IMR-90 (cell line): ENCODE results near the gene MADCAM1. TPM values are rescaled to one million over a fixed set of nuclear protein-coding genes. Genes with fewer than 3 reads are reported as not detected.
A peak's percentile ranks its signal among the peaks of the same experiment; 100 is the strongest.

Experiments
- ATAC-seq: fragments of 200-7000 bp; cut with Tn5 transposase; 2 replicates; pipeline ENCODE4 v1.9.1; 2020; ENCODE audit warnings: low read depth, mild to moderate bottlenecking, moderate library complexity
- BruUV-seq: library from RNA; stranded (reverse); fragments of 400-500 nt; replicated peaks from 2 replicates; lab custom pipeline; 2021; lab: Mats Ljungman, UMichigan
- CTCF ChIA-PET: fragments of 300-600 bp; formaldehyde crosslinking; extraction: SDS; loops from one replicate; lab custom pipeline; 2021; ENCODE audit warnings: antibody characterized with exemption; lab: Yijun Ruan, JAX
- POLR2A ChIA-PET: fragments of 300-600 bp; sonication (Branson Sonifier 250); formaldehyde crosslinking; loops from one replicate; lab custom pipeline; 2022; ENCODE audit warnings: antibody characterized with exemption; ENCODE audit not compliant: unreplicated experiment; lab: Charles Lee
- DNase-seq: peaks from one replicate; pipeline ENCODE4 v3.0.0; 2013
- H2AFZ ChIP-seq: replicated peaks from 2 replicates; pipeline ENCODE3; 2013; ENCODE audit warnings: low read length, mild to moderate bottlenecking; ENCODE audit not compliant: poor library complexity
- H2AK5ac ChIP-seq: 2 replicates; pipeline ENCODE4 v1.6.1; 2013; ENCODE audit warnings: low read depth, low read length, inconsistent platforms
- H2AK9ac ChIP-seq: replicated peaks from 2 replicates; pipeline ENCODE3; 2013; ENCODE audit warnings: mild to moderate bottlenecking, low read depth, low read length, moderate library complexity; ENCODE audit not compliant: poor library complexity
- H2BK120ac ChIP-seq: 2 replicates; pipeline ENCODE4 v1.6.1; 2013; ENCODE audit warnings: low read depth, low read length, inconsistent platforms
- H2BK15ac ChIP-seq: 3 replicates; pipeline ENCODE4 v1.6.1; 2013; ENCODE audit warnings: low read depth, low read length, inconsistent platforms
- H2BK20ac ChIP-seq: 2 replicates; pipeline ENCODE4 v1.6.1; 2013; ENCODE audit warnings: low read depth, mild to moderate bottlenecking, inconsistent platforms, low read length, moderate library complexity
- H2BK5ac ChIP-seq: 2 replicates; pipeline ENCODE4 v1.6.1; 2013; ENCODE audit warnings: mild to moderate bottlenecking, low read depth, low read length, inconsistent platforms; ENCODE audit not compliant: poor library complexity, severe bottlenecking
- H3K14ac ChIP-seq: replicated peaks from 2 replicates; pipeline ENCODE4 v1.6.1; 2013; ENCODE audit warnings: low read depth, low read length, inconsistent platforms
- H3K18ac ChIP-seq: 2 replicates; pipeline ENCODE4 v1.6.1; 2013; ENCODE audit warnings: low read depth, low read length, control low read depth
- H3K23ac ChIP-seq: 2 replicates; pipeline ENCODE4 v1.6.1; 2013; ENCODE audit warnings: low read depth, low read length, inconsistent platforms
- H3K27ac ChIP-seq: 2 replicates; pipeline ENCODE4 v1.5.1; 2013; ENCODE audit warnings: mild to moderate bottlenecking, control low read depth, low read length; ENCODE audit not compliant: insufficient read depth
- H3K27me3 ChIP-seq: 2 replicates; pipeline ENCODE4 v1.6.1; 2013; ENCODE audit warnings: low read length; ENCODE audit not compliant: control insufficient read depth, insufficient read depth
- H3K36me3 ChIP-seq: 2 replicates; pipeline ENCODE4 v1.6.1; 2013; ENCODE audit warnings: low read length, mixed read lengths; ENCODE audit not compliant: control insufficient read depth, insufficient read depth
- H3K4ac ChIP-seq: 2 replicates; pipeline ENCODE4 v1.6.1; 2013; ENCODE audit warnings: low read depth, low read length, inconsistent platforms
- H3K4me1 ChIP-seq: 2 replicates; pipeline ENCODE4 v1.6.1; 2013; ENCODE audit warnings: low read length, mixed read lengths; ENCODE audit not compliant: control insufficient read depth, insufficient read depth
- H3K4me2 ChIP-seq: 2 replicates; pipeline ENCODE4 v1.6.1; 2013; ENCODE audit warnings: low read depth, mild to moderate bottlenecking, control low read depth, low read length, moderate library complexity
- H3K4me3 ChIP-seq: 2 replicates; pipeline ENCODE4 v1.5.1; 2013; ENCODE audit warnings: low read depth, mild to moderate bottlenecking, control low read depth, low read length, moderate library complexity; ENCODE audit not compliant: insufficient read depth
- H3K56ac ChIP-seq: 2 replicates; pipeline ENCODE4 v1.6.1; 2013; ENCODE audit warnings: low read length, inconsistent platforms; ENCODE audit not compliant: insufficient read depth; ENCODE audit errors: extremely low read depth
- H3K79me1 ChIP-seq, 2 experiments: 2 replicates each; pipeline ENCODE4 v1.6.1; 2013; ENCODE audit warnings: low read length in 2 of 2, inconsistent platforms in 1 of 2, low read depth in 1 of 2
- H3K9ac ChIP-seq: 2 replicates; pipeline ENCODE4 v1.6.1; 2013; ENCODE audit warnings: low read depth, low read length, control low read depth
- H3K9me1 ChIP-seq: 2 replicates; pipeline ENCODE4 v1.6.1; 2013; ENCODE audit warnings: low read length, inconsistent platforms; ENCODE audit not compliant: insufficient read depth
- H3K9me3 ChIP-seq: 2 replicates; pipeline ENCODE4 v1.6.1; 2013; ENCODE audit warnings: low read length; ENCODE audit not compliant: control insufficient read depth, insufficient read depth
- H4K20me1 ChIP-seq: 2 replicates; pipeline ENCODE4 v1.6.1; 2013; ENCODE audit warnings: low read length, inconsistent platforms; ENCODE audit not compliant: insufficient read depth
- H4K5ac ChIP-seq: 2 replicates; pipeline ENCODE4 v1.6.1; 2013; ENCODE audit warnings: mild to moderate bottlenecking, low read depth, low read length, control low read depth
- H4K8ac ChIP-seq, 2 experiments: 2 replicates each; pipeline ENCODE4 v1.6.1; 2013; ENCODE audit warnings: low read depth in 2 of 2, low read length in 2 of 2, control low read depth in 1 of 2, inconsistent platforms in 1 of 2
- H4K91ac ChIP-seq: 2 replicates; pipeline ENCODE4 v1.6.1; 2013; ENCODE audit warnings: low read depth, low read length, inconsistent platforms; ENCODE audit not compliant: insufficient read depth
- POLR2A ChIP-seq: IDR thresholded peaks from 2 replicates; pipeline ENCODE4 v1.6.1; 2012; ENCODE audit warnings: mild to moderate bottlenecking, low read depth, low read length
- RCOR1 ChIP-seq: IDR thresholded peaks from 2 replicates; pipeline ENCODE4 v1.6.1; 2012; ENCODE audit warnings: mild to moderate bottlenecking, low read length, improper control_type of control experiment; ENCODE audit not compliant: insufficient replicate concordance
- WGBS, 2 experiments: methylation state at CpG; one replicate each; pipeline versions ENCODE4 v1.1.5 to v1.1.7; 2013; ENCODE audit warnings: missing lambda C conversion rate in 2 of 2; ENCODE audit not compliant: insufficient read length in 1 of 2; ENCODE audit errors: extremely low coverage in 2 of 2; 5-methylcytosine and 5-hydroxymethylcytosine counted together
- dilution Hi-C: fragments of 300-500 bp; cut with HindIII; formaldehyde crosslinking; loops from one replicate; pipeline ENCODE4 v1.14.3; 2018; ENCODE audit warnings: low sequenced_read_pairs; ENCODE audit not compliant: unreplicated experiment
- in situ Hi-C: fragments of 300-500 bp; cut with MboI; formaldehyde crosslinking; loops from 3 replicates; pipeline ENCODE4 v1.14.3; 2019; ENCODE audit warnings: low sequenced_read_pairs, inconsistent platforms, mixed read lengths
- intact Hi-C: fragments of 100-400 bp; cut with micrococcal nuclease; formaldehyde crosslinking; loops from 2 replicates; pipeline ENCODE4 v1.10.0; 2022
- polyA plus RNA-seq, 3 experiments: library from polyadenylated mRNA; depleted of rRNA; stranded (reverse); fragments of >200 nt; gene quantifications; 2 replicates each; pipeline ENCODE4 v1.2.3, GENCODE V29; 2012; ENCODE audit warnings: low replicate concordance in 1 of 3
- total RNA-seq: library from RNA; depleted of rRNA; stranded (reverse); fragments of >200 nt; gene quantifications from 2 replicates; pipeline ENCODE4 v1.2.3, GENCODE V29; 2012

MADCAM1 gene
- total and polyA plus RNA-seq, 2 of the 4 experiments (the other 2 are of a cell fraction) = 0.24 TPM; not detected in 1

DNA sequence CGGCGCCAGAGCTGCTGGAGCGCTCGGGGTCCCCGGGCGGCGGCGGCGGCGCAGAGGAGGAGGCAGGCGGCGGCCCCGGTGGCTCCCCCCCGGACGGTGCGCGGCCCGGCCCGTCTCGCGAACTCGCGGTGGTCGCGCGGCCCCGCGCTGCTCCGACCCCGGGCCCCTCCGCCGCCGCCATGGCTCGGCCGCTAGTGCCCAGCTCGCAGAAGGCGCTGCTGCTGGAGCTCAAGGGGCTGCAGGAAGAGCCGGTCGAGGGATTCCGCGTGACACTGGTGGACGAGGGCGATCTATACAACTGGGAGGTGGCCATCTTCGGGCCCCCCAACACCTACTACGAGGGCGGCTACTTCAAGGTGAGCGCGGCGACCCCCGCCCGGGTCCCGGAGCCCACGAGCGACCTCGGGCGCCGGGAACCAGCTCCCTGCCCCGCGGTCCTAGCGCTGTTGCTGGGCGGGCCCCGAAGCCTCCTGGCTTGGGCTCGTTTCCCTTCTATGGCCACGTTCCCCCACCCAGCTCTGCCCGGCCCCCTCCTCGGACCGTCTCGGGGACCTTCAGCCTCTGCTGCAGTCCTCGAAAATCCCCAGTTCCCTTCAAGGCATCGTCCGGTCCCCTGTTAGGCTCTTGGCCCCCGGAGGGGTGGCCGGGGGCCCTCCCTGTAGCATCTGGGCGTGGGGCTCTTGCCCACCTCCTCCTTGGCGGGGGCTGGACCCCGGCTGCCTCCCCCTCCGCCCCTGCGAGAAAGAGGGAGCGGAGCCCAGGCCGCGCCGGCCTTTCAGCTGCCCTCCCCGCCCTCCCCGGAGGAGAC, 35.7 kb downstream of the MADCAM1 start, which contains the start of gene CDC34:
CDC34 (plus strand) TSS at position 8 of the 808 bp plus-strand sequence; CDS start at position 180, 172 bp downstream.
- TF ChIP-seq POLR2A (peak; percentile 62; the same call in 1 of the 2 replicates), RCOR1 (no peak)
- peak within 1 kb of the TSS; percentile 99 for H2AFZ ChIP-seq
- H3K9me1 ChIP-seq = peaks cover 4% of the 10 kb centered on the region; the same call in 1 of the 2 replicates
- ChIA-PET CTCF (interaction anchor here (2.0 kb wide), 1 partner anchor 21 kb away, joined by 11 read pairs; no protein-coding TSS in a partner anchor), POLR2A (no interaction called here)
- H4K91ac ChIP-seq = peak within 1 kb of the TSS; percentile 79
- BruUV-seq = no TSS peak
- H2AK5ac ChIP-seq = peak within 1 kb of the TSS; percentile 78
- no peaks in the 10 kb centered on the region; the same call in 1 of the 2 replicates for H3K27me3 ChIP-seq
- peak within 1 kb of the TSS; percentile 94 for H3K14ac ChIP-seq
- H2BK120ac ChIP-seq = peak within 1 kb of the TSS; percentile 77; the same call in 1 of the 2 replicates
- intact Hi-C loops = loop anchor here (2.0 kb wide), 1 partner anchor 21 kb away; no protein-coding TSS in a partner anchor
- peak within 1 kb of the TSS; percentile 87 for H2BK5ac ChIP-seq
- no peak for DNase-seq
- peak within 1 kb of the TSS; percentile 100 for H2AK9ac ChIP-seq
- peak within 1 kb of the TSS; percentile 74 for H3K18ac ChIP-seq
- H3K4me2 ChIP-seq = peak within 1 kb of the TSS; percentile 98
- peaks cover 4 to 46% of the 10 kb centered on the region in 2 experiments for H3K79me1 ChIP-seq
- H4K20me1 ChIP-seq = peaks cover 44% of the 10 kb centered on the region
- no peak within 1 kb of the TSS for H2BK15ac ChIP-seq
- H3K9ac ChIP-seq = peak within 1 kb of the TSS; percentile 92
- H3K23ac ChIP-seq = peak within 1 kb of the TSS; percentile 66; the same call in 1 of the 2 replicates
- H3K56ac ChIP-seq = peak within 1 kb of the TSS; percentile 65; the same call in 1 of the 2 replicates
- H3K27ac ChIP-seq = peak within 1 kb of the TSS; percentile 93
- H4K5ac ChIP-seq = peak within 1 kb of the TSS; percentile 71
- WGBS, 2 experiments = 0% methylated on average over 36 of the region's 84 CpGs; no CpG with 5 or more reads in 1 of the 2 experiments
- dilution Hi-C loops = no loop called here
- peak within 1 kb of the TSS; percentile 94 for H3K4me3 ChIP-seq
- H3K4ac ChIP-seq = peak within 1 kb of the TSS; percentile 95
- no peak within 1 kb of the TSS for H2BK20ac ChIP-seq
- peaks cover 8% of the 10 kb centered on the region for H3K4me1 ChIP-seq
- H4K8ac ChIP-seq = peak within 1 kb of the TSS; percentile 76 to 86
- peak; percentile 28 for ATAC-seq
- in situ Hi-C loops = no loop called here
- H3K36me3 ChIP-seq = peaks cover 15% of the 10 kb centered on the region
- H3K9me3 ChIP-seq = no peaks in the 10 kb centered on the region
